ENCODE data around the gene SAFB2.

Gene SAFB2

DNA sequence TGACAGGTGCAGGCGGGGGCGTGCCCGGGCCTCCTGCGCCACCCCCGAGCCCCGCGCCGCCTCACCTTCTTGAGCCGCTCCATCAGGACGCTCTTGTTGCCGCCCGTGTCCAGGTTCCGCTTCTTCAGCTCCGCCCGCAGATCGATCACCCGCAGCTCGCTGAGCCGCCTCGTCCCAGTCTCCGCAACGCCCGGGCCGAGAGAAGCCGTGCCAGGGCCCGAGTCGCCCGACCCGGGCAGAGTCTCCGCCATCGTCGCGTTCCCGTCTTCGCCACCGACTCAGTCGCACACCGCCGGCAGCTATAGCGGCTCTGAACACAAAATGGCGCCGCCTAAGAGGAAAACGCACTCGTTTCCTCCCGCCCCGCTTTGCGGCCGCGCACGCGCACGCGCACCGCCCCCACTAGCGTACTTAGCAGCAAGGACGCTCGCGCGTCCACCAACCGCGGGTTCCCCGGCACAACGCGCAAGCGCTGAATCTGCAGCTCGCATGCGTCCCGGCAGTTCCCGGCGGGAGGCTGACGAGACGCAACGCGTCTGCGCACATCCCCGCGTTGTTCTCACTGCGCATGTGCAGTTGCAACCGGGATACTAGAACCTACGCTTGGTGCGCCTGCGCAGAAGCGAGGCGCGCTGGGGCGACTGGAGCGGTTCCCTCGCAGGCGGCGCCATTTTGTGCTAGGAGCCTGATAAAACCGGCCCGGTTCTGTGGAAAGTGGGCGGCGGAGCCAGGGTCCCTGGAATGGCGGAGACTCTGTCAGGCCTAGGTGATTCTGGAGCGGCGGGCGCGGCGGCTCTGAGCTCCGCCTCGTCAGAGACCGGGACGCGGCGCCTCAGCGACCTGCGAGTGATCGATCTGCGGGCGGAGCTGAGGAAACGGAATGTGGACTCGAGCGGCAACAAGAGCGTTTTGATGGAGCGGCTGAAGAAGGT lies at the start of gene SAFB2, which contains the start of gene SAFB:
TSS of gene SAFB2 (minus strand) at position 312 of the 932 bp plus-strand sequence. CDS start at position 251, 61 bp downstream.
TSS of gene SAFB (plus strand) at position 619 of the 932 bp plus-strand sequence. CDS start at position 742, 123 bp downstream.
- DNase-seq (ENCODE audit: low read depth): peak; percentile 99

DNA sequence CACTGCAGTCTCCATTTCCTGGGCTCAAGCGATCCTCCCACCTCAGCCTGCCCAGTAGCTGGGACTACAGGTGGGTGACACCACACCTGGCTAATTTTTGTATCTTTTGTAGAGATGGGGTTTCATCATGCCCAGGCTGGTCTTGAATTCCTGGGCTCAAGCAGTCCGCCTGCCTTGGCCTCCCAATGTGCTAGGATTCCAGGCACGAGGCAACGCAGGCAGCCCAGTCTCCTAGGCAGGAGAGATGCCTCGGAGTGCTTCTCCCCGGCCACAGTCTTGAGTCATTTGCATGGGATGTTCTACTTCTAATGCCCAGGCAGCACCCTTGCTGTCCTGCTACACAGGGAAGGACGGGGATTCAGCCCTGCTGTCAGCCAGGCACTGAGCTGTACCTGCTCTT lies 49.0 kb upstream of the SAFB2 start:
- DNase-seq (ENCODE audit: low read depth): no peak

DNA sequence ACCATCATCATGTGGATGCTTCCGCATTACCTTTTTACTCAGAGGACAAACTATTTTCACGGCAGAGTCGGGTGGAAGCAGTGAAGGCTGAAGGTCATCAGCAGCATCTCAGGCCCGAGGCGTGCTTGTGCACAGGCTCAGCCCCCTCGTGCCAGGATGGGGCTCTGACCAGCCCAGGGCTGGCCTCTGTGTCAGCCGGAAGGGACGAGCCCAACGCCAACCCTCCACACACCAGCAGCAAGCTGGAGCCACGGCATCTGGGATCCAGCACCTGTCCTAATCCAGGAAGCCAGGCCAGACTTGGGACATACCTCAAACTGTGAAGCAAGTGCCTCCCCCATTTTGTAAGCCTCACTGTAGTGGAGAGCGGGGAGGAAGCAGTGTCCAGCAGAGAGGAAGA lies 46.6 kb upstream of the SAFB2 start:
- DNase-seq (ENCODE audit: low read depth): no peak

DNA sequence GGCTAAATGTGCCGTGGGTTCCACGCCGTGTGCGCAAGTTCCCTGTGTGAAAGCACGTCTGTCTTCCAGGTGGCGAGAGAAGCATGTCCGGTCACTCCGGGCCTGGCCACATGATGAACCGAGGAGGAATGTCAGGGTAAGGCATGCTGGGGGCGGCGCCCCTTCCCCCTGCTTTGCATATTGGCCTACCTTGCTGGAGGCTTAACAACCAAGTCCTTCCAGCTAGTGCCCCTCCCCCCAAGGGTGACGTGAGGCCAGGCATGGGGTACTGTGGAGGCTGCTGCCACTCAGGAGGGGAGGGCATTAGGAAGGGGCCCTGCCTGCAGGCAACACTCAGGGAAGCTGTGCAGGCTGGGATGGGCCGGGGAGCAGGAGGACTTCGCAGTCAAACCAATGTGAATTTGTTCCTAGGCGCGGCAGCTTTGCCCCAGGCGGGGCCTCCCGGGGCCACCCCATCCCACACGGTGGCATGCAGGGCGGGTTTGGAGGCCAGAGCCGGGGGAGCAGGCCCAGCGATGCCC lies 45.2 kb upstream of the SAFB2 start:
- DNase-seq (ENCODE audit: low read depth): no peak

DNA sequence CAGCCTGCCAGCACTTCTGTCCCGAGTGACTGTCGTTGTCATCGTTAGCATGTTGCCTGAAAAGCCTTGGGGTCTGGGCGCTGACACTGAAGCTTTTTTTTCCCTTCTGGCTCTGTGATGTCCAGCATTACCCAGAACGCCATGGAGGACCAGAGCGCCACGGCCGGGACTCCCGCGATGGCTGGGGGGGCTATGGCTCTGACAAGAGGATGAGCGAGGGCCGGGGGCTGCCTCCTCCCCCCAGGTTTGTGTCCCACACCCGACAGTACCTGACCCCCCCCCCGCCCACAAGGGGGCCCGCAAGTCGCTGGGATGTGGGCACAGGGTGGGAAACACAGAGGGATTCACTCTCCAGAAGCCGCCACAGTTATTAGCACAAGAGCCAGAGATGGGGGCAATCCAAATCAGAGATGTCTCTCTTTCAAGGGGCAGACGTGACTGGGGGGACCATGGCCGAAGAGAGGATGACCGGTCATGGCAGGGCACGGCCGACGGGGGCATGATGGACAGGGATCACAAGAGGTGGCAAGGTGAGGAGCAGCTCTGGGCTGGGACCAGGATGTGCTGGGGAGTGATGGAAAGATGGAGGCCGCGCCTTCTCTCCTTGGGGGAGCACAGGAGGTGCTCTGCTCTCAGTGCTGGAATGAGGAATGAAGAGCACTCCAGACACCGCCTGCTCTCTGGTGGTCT lies 44.5 kb upstream of the SAFB2 start:
- no peak for DNase-seq (ENCODE audit: low read depth)

DNA sequence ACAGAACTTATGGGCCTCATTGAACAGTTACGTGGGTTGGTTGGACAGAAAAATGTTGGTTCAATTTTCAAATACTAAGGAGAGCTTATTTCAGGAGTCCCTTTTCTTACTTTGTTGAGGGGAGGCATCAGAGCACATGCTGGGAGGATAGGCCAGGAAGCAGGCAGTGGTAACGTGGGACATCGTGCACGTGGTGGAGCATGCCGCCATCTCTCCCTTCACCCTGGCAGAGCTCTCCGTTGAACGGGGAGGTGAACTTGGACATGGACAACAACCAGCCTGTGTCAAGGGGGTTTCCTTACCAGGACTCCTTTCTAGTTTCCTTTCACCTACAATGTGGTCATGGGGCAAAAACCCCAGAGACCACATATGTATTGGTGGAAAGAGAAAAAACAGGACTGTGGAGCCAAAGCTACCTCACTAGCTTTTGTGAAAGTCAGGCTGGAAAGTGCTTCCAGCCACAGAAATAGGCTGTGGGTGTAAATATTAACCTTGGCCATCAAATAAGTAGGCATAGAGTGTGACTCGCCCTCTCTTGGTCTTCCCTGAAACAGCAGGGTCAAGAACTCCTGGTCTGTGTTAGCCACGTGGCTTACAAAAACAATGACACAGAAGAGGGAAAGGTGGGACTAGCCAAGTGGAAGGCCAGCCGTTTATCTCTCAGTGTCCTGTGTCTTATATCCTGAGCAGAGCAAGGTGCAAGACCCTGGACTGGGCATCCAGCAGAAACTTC lies 43.4 kb upstream of the SAFB2 start:
- DNase-seq (ENCODE audit: low read depth): peak; percentile 78

DNA sequence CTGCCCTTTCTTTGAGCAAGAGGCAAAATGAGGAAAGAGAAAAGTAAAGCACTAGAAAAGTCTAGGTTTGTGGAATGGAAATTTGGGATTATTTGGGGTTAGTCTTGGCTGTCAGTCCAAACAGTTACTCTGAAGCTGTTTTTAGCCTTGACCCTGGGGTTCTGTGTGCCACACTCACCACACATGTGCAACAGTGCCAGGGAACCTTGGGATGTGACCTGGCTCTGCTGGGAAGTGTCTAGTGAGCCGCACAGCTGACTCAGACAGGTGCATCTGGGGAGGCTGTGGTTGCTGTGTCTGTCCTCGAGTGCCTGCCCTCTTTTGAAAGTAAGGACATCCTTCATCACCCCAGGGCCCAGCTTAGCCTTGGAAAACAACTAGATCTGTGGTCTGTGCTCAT lies 41.9 kb upstream of the SAFB2 start:
- DNase-seq (ENCODE audit: low read depth): no peak

DNA sequence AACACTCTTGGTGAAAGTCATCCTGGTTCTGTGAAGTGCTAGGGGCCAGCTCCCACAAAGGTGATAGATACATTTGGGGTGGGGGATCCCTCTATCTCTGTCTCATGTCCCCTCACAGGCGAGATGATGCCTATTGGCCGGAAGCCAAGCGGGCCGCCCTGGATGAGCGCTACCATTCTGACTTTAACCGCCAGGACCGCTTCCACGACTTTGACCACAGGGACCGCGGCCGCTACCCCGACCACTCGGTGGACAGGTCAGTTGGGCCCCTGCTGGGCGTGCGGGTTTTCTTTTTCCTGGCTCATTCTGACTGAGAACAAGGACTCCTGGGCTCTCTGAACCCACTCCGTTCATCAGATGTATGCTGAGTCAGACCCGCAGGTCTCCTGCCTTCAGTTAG lies 41.3 kb upstream of the SAFB2 start:
- no peak for DNase-seq (ENCODE audit: low read depth)

DNA sequence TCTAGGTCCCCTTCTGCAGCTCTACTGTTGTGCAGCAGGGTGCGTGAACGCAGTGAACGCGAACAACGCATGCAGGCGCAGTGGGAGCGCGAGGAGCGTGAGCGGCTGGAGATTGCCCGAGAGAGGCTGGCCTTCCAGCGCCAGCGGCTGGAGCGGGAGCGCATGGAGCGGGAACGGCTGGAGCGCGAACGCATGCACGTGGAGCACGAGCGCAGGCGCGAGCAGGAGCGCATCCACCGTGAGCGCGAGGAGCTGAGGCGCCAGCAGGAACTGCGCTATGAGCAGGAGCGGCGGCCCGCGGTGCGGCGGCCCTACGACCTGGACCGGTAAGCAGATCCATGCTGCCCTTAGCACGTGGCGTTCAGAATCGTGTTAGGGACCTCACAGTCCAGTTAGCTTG lies 38.9 kb upstream of the SAFB2 start:
- no peak for DNase-seq (ENCODE audit: low read depth)

DNA sequence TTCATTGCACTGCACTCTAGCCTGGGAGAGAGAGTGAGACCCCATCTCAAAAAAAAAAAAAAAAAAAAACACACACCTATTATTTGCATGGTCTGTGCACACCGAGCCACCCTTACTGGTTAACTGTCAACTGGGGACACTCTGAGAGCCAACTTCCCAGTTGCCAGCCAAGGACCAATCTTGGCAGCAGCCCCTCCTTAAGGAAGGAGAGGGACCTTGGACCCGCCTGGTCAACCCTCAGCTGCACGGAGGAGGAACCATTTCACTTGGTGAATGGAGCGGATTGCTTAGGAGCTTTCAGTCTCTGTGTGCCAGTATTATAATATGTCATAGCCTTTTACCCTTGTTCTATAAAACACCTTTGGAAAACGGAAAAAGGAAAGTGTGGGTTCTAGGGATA lies 32.8 kb upstream of the SAFB2 start:
- no peak for DNase-seq (ENCODE audit: low read depth)

DNA sequence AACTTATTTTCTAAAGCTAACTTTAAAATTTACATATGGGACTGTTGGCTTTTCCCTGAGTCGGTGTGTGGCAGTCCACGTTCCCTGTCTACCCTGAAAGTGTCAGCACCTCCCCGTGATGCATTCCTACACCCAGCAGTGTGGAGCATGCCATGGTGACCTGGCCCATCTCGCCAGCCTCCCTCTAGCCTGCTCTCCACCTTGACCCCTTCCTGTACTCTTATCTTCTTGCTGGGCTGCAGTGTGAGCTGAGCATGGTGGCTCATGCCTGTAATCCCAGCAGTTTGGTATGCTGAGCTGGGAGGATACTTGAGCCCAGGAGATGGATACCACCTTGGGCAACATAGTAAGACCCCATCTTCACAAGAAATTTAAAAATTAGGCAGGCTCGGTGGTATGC lies 32.4 kb upstream of the SAFB2 start:
- DNase-seq (ENCODE audit: low read depth): no peak

DNA sequence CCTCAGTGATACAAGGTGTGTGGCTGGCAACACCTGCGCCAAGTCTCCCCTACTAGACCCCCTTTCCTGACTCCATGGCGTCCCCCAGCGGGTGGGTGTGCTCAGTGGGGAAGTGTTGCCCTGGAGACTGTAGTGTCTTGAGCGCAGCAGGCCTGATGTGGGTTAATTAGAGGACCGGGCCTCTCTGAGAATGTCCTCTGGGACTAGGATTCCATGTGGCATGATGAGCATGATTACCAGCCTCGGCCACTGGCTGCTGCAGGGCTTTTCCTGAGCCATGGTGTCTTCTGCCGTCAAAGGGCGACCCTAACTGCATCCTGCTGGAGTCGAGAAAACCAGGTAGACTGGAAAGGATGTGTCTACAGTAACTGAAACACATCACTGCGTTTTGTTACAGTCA lies 29.7 kb upstream of the SAFB2 start:
- DNase-seq (ENCODE audit: low read depth): no peak

DNA sequence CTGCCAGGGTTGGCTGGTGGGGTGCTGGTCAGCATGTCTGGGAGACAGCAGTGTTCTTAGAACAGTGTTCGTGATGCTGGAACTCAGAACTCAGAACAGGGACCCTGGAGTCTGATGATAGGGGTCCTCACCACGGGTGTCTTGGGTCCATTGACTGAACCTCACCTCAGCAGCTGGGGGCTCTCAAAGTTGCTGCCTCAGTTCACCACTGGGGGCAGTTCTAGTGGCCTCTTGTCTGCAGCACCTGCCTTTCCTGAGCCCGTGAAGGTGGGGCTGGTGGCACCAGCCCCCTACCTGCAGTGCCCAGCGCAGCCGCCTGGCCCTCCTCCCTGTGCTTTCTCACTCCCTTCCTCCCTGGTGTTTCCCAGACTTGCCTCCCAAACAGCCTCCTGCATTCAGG lies 28.8 kb upstream of the SAFB2 start:
- no peak for DNase-seq (ENCODE audit: low read depth)

DNA sequence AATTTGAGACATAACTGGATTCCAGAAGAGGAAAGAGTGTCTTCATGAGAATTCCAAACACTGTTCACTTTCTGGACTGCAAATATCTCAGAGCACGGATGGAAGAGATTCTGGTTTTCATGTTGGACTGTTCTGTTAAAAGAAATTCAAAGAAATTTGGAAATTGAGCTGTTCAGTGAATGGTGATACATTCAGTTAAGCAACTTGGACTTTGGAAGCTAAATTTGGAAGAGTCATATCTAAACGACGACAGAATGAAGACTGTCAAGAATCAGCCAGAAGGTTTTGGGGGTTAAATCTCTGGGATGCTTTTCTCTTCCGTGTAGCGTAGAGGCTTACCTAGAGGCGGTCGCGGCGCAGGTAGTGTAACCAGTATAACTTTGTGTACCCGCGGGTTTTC lies 25.9 kb upstream of the SAFB2 start:
- no peak for DNase-seq (ENCODE audit: low read depth)

DNA sequence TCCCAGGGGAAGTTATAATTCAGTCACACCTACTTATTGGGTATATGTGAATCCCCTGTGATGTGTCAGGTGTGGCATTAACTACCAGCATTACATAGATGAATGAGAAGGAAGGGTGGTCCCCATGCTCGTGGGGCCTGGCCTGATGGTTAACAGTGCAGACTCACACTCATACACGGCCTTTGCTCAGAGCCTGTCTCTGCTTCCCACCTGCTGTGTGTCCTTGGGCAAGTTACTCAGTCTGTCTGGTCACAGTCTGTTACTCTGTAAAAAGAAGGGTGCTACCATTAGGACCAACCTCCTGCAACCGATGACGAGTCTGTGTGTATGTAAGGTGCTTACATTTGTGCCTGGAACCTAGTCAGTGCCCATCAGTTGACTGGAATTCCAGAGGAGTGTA lies 24.1 kb upstream of the SAFB2 start:
- no peak for DNase-seq (ENCODE audit: low read depth)

DNA sequence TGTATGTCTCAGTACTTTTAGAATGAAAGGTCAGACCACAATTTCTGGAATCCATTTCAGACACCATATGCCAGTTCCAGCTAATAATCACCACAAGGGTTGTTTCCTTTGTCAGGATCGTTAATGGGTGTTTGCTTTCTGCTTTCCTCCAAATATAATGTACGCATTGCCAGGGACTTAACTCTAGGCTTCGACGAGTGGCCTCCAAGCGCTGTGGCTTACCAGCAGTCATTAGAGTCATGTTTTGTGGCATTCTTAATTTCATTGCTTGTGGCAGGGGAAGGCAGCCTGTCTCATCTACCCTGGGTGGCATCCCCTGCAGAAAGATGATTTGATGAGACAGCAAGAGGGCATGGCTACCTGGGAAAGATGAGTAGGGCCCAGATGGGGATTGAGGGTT lies 22.8 kb upstream of the SAFB2 start:
- no peak for DNase-seq (ENCODE audit: low read depth)

DNA sequence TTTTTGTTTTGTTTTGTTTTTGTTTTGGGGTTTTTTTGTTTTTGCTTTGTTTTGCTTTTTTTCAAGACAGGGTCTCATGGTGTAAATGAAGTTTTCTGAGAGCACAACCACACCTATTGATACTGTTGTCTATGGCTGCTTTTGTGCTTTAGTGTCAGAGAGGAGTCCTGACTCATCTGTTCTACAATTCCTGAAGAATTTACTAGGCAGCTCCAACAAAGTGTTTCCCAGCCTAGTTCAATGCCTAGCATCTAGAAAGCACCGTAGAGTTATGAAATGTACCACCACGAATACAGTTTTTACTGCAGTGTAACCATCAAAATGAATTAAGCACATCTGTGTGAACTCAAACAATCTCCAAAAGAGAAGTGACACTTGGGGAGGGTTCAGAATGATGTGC lies 21.5 kb upstream of the SAFB2 start:
- no peak for DNase-seq (ENCODE audit: low read depth)

DNA sequence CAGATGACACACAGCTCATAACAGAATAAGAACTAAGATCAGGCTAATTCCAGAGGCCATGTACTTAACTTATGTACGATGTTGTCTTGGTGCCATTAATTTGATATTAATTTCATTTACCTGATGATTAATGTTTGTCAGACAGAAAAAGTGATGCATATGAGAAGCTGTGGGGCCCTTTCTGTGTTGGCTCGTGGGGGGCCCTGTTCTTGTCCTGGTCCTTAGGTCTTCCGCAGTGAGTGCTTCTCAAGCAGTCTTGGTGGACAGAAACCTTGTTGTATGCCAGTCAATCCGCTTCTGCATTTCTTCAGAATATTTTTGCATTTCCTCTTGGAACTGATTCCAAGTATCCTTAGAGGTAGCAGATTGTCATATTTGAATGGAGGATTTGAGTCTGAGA lies 20.5 kb upstream of the SAFB2 start:
- no peak for DNase-seq (ENCODE audit: low read depth)

DNA sequence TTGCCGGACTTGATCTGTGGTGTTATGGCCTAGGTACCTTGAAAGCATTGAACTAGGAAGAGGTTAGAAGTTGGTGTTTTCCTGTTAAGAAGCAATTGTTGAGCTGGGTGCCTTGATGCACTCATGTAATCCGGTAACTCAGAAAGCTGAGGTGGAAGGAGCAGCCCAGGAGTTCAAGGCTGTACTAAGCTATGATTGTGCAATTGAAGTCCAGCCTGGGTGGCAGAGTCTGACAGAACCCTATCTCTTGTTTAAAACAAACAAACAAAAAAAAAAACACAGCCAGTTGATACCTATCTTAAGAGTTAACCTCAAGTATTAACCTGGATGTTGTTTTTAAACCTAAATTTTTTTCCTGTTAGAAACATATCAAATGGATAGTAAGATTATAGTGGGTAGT lies 19.6 kb upstream of the SAFB2 start:
- DNase-seq (ENCODE audit: low read depth): no peak

DNA sequence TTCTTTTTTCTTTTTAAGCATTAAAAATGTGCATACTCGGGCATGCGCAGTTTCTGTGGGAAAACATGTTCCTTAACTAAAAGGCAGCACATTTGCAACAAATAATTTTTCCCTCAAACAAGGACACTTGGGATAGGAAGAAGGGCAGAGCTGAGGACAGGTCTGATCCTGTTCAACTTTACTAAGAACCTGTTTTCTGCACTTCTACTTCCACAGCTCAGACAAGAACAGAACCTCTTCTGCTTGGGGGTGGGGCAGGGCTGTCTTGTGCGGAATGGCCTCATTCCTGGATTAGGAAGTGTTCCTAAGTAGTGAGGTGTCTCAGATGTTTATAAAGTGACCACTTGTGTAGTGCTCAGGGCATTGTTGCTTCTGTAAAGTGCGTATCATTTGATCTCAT lies 18.6 kb upstream of the SAFB2 start:
- no peak for DNase-seq (ENCODE audit: low read depth)

DNA sequence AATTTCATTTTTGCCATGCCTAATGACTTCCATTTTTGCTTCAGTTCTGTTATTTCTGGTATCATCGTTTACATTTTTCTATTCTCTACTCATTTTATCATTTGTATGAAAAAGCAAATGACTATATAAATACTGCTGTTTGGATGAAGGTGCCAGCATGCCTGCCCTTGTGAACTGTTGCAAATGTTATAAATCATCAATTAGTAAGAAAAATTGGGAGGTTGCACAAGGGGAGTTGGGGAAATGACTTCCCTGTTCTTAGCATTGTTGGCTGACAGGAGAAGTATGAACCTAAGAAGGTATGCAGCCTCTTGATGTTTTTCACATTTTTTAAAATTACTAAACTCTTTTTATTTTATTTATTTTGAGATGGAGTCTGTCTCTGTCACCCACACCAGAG lies 15.4 kb upstream of the SAFB2 start:
- DNase-seq (ENCODE audit: low read depth): no peak

DNA sequence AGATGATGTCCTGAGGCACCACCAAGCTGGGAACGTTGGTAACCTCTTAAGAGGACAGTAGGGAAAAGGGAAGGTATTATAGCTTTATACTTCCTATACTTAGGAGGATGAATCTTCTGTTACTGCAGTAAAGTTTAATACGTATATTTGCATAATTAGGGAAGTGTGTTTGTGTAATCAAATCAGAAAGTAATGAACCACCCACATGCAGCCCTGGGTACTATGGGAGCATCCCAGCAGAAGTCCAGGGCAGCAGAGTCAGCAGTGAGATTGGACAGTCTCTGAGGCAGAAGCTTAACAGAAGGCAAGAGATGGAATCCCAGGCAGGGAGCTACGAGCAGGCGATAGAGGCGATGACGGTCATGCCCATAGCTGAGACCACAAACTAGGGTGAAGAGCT lies 12.9 kb upstream of the SAFB2 start:
- no peak for DNase-seq (ENCODE audit: low read depth)

DNA sequence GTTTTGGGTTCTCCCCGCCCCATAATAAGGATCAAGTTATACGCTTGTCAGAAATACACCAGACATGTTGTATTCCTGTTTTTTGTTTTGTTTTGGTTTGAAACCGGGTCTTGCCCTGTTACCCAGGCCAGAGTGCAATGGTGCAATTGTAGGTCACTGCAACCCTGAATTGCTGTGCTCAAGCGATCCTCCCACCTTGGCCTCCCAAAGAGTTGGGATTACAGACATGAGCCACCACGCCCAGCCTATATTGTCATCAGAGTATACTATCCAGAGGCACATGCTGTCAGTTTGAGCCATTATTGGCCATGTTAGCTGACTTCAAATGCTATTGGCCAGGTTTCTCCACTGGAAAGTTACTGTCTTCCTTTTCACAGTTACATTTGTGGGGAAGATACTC lies 10.1 kb upstream of the SAFB2 start:
- DNase-seq (ENCODE audit: low read depth): no peak
